Dermis microvascular lymphatic vessel endothelial cell (primary cell): ENCODE measurements around the gene TMEM272. TPM values are rescaled to one million over a fixed set of nuclear protein-coding genes. Genes with fewer than 3 reads are reported as not detected.

Experiments used
- total RNA-seq: library from RNA; depleted of rRNA; stranded (reverse); fragments of >200 nt; gene quantifications from 2 replicates; pipeline ENCODE4 v1.2.1, GENCODE V29; 2014

Gene TMEM272
- total RNA-seq, 1 donor from 2014 or later, result not detected

Other genes with a start within 250 kb of the TMEM272 start
- gene DHRS12, start 41.0 kb downstream of the TMEM272 start, total RNA-seq, result 5.4 and 10.5 TPM in 2 replicates
- gene CCDC70, start 16.8 kb upstream of the TMEM272 start, total RNA-seq, result not detected in 2 replicates
- gene ATP7B, start 166.3 kb upstream of the TMEM272 start, total RNA-seq, result 5.1 and 6.1 TPM in 2 replicates
- gene ALG11, start 167.2 kb upstream of the TMEM272 start, total RNA-seq, result 11.8 and 14.2 TPM in 2 replicates
- gene UTP14C, start 179.5 kb upstream of the TMEM272 start, total RNA-seq, result 7.6 and 8.6 TPM in 2 replicates